Stomach (tissue), 9 donors: ENCODE results near the gene LDAH. TPM values are rescaled to one million over a fixed set of nuclear protein-coding genes. Genes with fewer than 3 reads are reported as not detected.

Experiments used
- DNase-seq, 2 donors: peaks; one replicate each; pipeline versions ENCODE4 v3.0.0 to v3.0.0-alpha.2; 2013 to 2019
- H3K27ac ChIP-seq, 5 donors: fragments of 200-600 bp in 4 of 5; sonication (generic) in 4 of 5; one replicate each; pipeline ENCODE4 v1.5.1; 2013 to 2019; ENCODE audit warnings: mild to moderate bottlenecking in 1 of 5, moderate library complexity in 1 of 5
- H3K27me3 ChIP-seq, 3 donors: fragments of 200-600 bp; sonication (generic); one replicate each; pipeline ENCODE4 v1.5.1; 2017 to 2019; ENCODE audit warnings: mixed run types in 1 of 3
- H3K36me3 ChIP-seq, 4 donors: fragments of 200-600 bp; sonication (generic); 1 replicate in 3 of 4; 2 replicates in 1 of 4; pipeline ENCODE4 v1.5.1; 2016 to 2019
- H3K4me1 ChIP-seq, 4 donors: fragments of 200-600 bp; sonication (generic); one replicate each; pipeline ENCODE4 v1.5.1; 2016 to 2019
- H3K4me3 ChIP-seq, 4 donors: fragments of 200-600 bp; sonication (generic) in 3 of 4; one replicate each; pipeline ENCODE4 v1.5.1; 2016 to 2019; ENCODE audit warnings: mild to moderate bottlenecking in 1 of 4
- H3K9me3 ChIP-seq, 4 donors: fragments of 200-600 bp; sonication (generic); one replicate each; pipeline ENCODE4 v1.5.1; 2016 to 2019
- CTCF ChIP-seq, 7 experiments: fragments of 450-650 bp in 4 of 7; fragments of 200-600 bp in 3 of 7; sonication (generic) in 3 of 7; IDR thresholded peaks; one replicate each; pipeline ENCODE4 v1.5.1; 2016 to 2019; ENCODE audit warnings: antibody characterized with exemption in 7 of 7, control low read depth in 2 of 7, mild to moderate bottlenecking in 1 of 7
- EP300 ChIP-seq: sonication (generic); formaldehyde crosslinking; IDR thresholded peaks from one replicate; pipeline ENCODE4 v1.6.1; 2017; ENCODE audit warnings: antibody characterized with exemption
- POLR2A ChIP-seq, 4 donors: fragments of 450-650 bp; IDR thresholded peaks; one replicate each; pipeline ENCODE4 v1.6.1; 2016; ENCODE audit warnings: antibody characterized with exemption in 4 of 4, control low read depth in 2 of 4, mild to moderate bottlenecking in 1 of 4, moderate library complexity in 1 of 4
- POLR2AphosphoS5 ChIP-seq, 3 donors: sonication (generic); formaldehyde crosslinking; IDR thresholded peaks; one replicate each; pipeline ENCODE4 v1.6.1; 2016; ENCODE audit warnings: antibody characterized with exemption in 3 of 3
- WGBS, 5 donors: extraction: QIAGEN DNeasy Blood & Tissue Kit in 3 of 5; methylation state at CpG; one replicate each; pipeline versions ENCODE4 v1.1.5 to v1.1.7; 2013 to 2018; 5-methylcytosine and 5-hydroxymethylcytosine counted together
- intact Hi-C: fragments of 100-400 bp; cut with DNase I; formaldehyde crosslinking; loops from one replicate; pipeline ENCODE4 v1.15.1; 2023; ENCODE audit warnings: low total_unique reads
- polyA plus RNA-seq, 3 donors: library from polyadenylated mRNA; stranded (reverse); fragments of 200-250 nt; gene quantifications; one replicate each; pipeline ENCODE4 v1.2.3, GENCODE V29; 2013
- total RNA-seq, 5 donors: library from RNA; depleted of rRNA; stranded (reverse); fragments of >200 nt; gene quantifications; one replicate each; pipeline versions ENCODE4 v1.1.0 to v1.2.3, GENCODE V29; 2014 to 2016
- donor health status: healthy with polysubstance abuse.
- donor health status: Bipolar disorder and iron deficiency.
- donor health status: healthy.

Gene LDAH
- total and polyA plus RNA-seq, 8 donors, result 4.1 to 20.0 (median 5.9) TPM

GRCh38 chr2:20682167-20682920, 140.6 kb downstream of the LDAH start:
- no peaks in the 10 kb centered on the region for H3K27me3 ChIP-seq
- WGBS, 5 donors, result 60 to 80% (median 72%) methylated on average over 7 of the region's 7 CpGs
- no peak overlapping the region for H3K4me3 ChIP-seq
- intact Hi-C loops, result no loop called here
- H3K9me3 ChIP-seq, result no peaks in the 10 kb centered on the region
- no peak for DNase-seq
- H3K27ac ChIP-seq, result no peak overlapping the region
- H3K4me1 ChIP-seq, result peaks cover 0 to 5% (median 0%) of the 10 kb centered on the region in 4 donors
- H3K36me3 ChIP-seq, result peaks cover 9 to 60% (median 41%) of the 10 kb centered on the region in 4 donors
- TF ChIP-seq POLR2A (IDR thresholded peaks at IDR 0.05) (no peak), CTCF (IDR thresholded peaks at IDR 0.05) (peak in 5 of 7 experiments; percentile 21 to 43 (median 28))

DNA sequence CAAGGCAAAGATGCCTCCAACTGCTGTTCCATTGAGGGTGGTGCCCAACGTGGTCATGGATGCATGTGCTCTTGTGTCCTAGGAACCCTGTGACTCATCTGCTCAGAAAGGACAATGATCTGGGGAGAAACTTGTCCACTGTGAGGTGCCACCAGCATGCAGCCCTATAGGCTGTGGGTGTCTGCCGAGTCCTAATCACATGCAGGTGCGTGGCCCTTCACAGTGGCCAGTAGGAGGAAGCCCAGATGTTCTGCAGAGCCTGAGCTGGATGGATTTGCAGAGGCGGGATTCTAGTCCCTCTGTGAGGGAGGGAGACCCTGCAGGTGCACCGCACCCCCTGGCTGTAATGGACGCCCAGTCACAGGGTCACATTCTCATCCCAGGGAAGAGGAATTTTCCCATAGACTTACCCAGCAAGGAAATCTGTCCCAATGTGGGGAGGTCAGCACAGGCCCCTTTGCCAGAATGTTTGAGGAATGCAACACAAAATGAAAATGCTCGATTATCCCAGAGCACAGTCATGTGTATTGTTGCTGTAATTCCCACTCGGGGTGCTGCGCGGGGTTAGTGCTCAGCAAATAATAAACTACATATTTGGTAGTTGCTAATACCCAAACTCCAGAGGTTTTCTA, 142.0 kb downstream of the LDAH start:
- 87 to 92% (median 92%) methylated on average over 9 to 10 of the region's 10 CpGs for WGBS, 5 donors
- no peak overlapping the region for H3K4me3 ChIP-seq
- no peaks in the 10 kb centered on the region for H3K27me3 ChIP-seq
- no peaks in the 10 kb centered on the region for H3K9me3 ChIP-seq
- no peak for DNase-seq
- no peak for TF ChIP-seq EP300
- TF ChIP-seq POLR2AphosphoS5 (IDR thresholded peaks at IDR 0.05), result no peak
- TF ChIP-seq CTCF (IDR thresholded peaks at IDR 0.05), result no peak
- no peak for TF ChIP-seq POLR2A (IDR thresholded peaks at IDR 0.05)
- no peak overlapping the region for H3K27ac ChIP-seq
- peaks cover 2 to 45% (median 31%) of the 10 kb centered on the region in 4 donors for H3K36me3 ChIP-seq
- peaks cover 5 to 14% (median 10%) of the 10 kb centered on the region in 4 donors for H3K4me1 ChIP-seq
- intact Hi-C loops, result no loop called here

- intact Hi-C loops, result no loop called here
- H3K4me1 ChIP-seq, result peaks cover 14 to 24% (median 20%) of the 10 kb centered on the region in 4 donors
- H3K36me3 ChIP-seq, result peaks cover 2 to 30% (median 16%) of the 10 kb centered on the region in 4 donors
- no peak overlapping the region for H3K27ac ChIP-seq
- 74 to 95% (median 80%) methylated on average over 2 of the region's 2 CpGs for WGBS, 5 donors
- no peak overlapping the region for H3K4me3 ChIP-seq
- no peak for DNase-seq
- no peak for TF ChIP-seq POLR2A (IDR thresholded peaks at IDR 0.05)
- TF ChIP-seq EP300, result no peak
- TF ChIP-seq CTCF (IDR thresholded peaks at IDR 0.05), result no peak
- no peak for TF ChIP-seq POLR2AphosphoS5 (IDR thresholded peaks at IDR 0.05)
- peaks cover 0 to 12% (median 10%) of the 10 kb centered on the region in 3 donors for H3K27me3 ChIP-seq
- H3K9me3 ChIP-seq, result no peaks in the 10 kb centered on the region
Observed at GRCh38 chr2:20678780-20679179, 144.1 kb downstream of the LDAH start.

DNA sequence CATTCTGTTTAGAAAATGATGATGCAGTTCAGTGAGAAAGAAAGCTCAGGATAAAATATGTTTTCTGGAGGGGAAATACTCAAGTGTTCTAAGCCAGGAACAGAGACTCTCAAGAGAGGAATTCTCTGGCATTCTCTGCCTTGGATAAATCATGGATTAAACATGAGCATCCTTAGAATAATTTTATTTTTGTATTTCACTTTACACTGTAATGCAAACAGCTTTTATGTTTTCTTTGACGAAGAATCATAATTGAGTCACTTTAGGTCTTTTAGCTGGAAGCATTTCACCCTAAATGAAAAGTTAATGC, 144.9 kb downstream of the LDAH start:
- Histone ChIP-seq H3K4me3 (no peak overlapping the region), H3K4me1 (peaks cover 14 to 24% (median 20%) of the 10 kb centered on the region in 4 donors), H3K9me3 (no peaks in the 10 kb centered on the region), H3K27me3 (peaks cover 0 to 19% (median 12%) of the 10 kb centered on the region in 3 donors), H3K27ac (no peak overlapping the region), H3K36me3 (peaks cover 2 to 23% (median 13%) of the 10 kb centered on the region in 4 donors)
- no peak for TF ChIP-seq CTCF (IDR thresholded peaks at IDR 0.05)
- TF ChIP-seq POLR2A (IDR thresholded peaks at IDR 0.05), result no peak
- no peak for TF ChIP-seq POLR2AphosphoS5 (IDR thresholded peaks at IDR 0.05)
- no peak for TF ChIP-seq EP300
- DNase-seq, result no peak
- intact Hi-C loops, result no loop called here
- 74 to 96% (median 88%) methylated on average over 1 of the region's 1 CpG for WGBS, 5 donors
